ENCODE results near the gene FRK. TPM values are rescaled to one million over a fixed set of nuclear protein-coding genes. Genes with fewer than 3 reads are reported as not detected.

Gene FRK
- total RNA-seq, 6 experiments from 2014 or later, result 0.02 to 0.03 (median 0.02) TPM; not detected in 1

- H3K4me1 Mint-ChIP-seq (ENCODE audit: low read depth), result peaks cover 25% of the 10 kb centered on the region
- no peaks in the 10 kb centered on the region for H3K9me3 Mint-ChIP-seq
- TF ChIP-seq, protein P1, sequence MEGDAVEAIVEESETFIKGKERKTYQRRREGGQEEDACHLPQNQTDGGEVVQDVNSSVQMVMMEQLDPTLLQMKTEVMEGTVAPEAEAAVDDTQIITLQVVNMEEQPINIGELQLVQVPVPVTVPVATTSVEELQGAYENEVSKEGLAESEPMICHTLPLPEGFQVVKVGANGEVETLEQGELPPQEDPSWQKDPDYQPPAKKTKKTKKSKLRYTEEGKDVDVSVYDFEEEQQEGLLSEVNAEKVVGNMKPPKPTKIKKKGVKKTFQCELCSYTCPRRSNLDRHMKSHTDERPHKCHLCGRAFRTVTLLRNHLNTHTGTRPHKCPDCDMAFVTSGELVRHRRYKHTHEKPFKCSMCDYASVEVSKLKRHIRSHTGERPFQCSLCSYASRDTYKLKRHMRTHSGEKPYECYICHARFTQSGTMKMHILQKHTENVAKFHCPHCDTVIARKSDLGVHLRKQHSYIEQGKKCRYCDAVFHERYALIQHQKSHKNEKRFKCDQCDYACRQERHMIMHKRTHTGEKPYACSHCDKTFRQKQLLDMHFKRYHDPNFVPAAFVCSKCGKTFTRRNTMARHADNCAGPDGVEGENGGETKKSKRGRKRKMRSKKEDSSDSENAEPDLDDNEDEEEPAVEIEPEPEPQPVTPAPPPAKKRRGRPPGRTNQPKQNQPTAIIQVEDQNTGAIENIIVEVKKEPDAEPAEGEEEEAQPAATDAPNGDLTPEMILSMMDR (IDR thresholded peaks at IDR 0.05), result no peak
- H3K27me3 Mint-ChIP-seq (ENCODE audit: insufficient read depth), result no peaks in the 10 kb centered on the region; the same call in 1 of the 2 replicates
- H3K27ac Mint-ChIP-seq, result no peak overlapping the region
- no peak for DNase-seq
- H3K36me3 Mint-ChIP-seq (ENCODE audit: low read depth), result no peaks in the 10 kb centered on the region
- H3K4me3 Mint-ChIP-seq, result no peak overlapping the region
Observed at GRCh38 chr6:116019428-116019827, 41.3 kb downstream of the FRK start.

DNA sequence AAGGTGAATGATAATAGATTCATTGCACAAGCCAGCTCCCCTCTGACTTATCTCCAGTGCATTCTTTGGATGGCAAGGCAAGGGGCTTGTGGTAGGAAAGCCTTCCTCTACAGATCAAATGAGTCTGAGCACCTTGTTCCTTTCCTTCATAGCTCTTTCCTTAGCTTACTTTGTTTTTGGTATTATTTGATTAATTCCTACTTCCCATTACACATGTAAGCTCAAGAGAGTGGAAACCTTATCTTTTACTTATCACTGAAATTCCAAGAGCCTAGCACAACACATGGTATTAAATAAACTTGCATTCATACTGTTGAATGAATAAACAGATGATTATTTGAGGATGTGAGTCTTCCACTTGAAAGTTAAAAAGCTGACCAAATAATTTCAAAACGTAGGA is 41.7 kb downstream of the FRK start:
- Mint-ChIP-seq H3K4me3 (no peak overlapping the region), H3K9me3 (no peaks in the 10 kb centered on the region), H3K27ac (no peak overlapping the region), H3K4me1 (ENCODE audit: low read depth) (peaks cover 27% of the 10 kb centered on the region), H3K36me3 (ENCODE audit: low read depth) (no peaks in the 10 kb centered on the region), H3K27me3 (ENCODE audit: insufficient read depth) (no peaks in the 10 kb centered on the region; the same call in 1 of the 2 replicates)
- TF ChIP-seq, protein P1 (IDR thresholded peaks at IDR 0.05), result no peak
- no peak for DNase-seq

- no peak for DNase-seq
- Mint-ChIP-seq H3K27me3 (ENCODE audit: insufficient read depth) (no peaks in the 10 kb centered on the region; the same call in 1 of the 2 replicates), H3K4me1 (ENCODE audit: low read depth) (peaks cover 35% of the 10 kb centered on the region), H3K36me3 (ENCODE audit: low read depth) (no peaks in the 10 kb centered on the region), H3K9me3 (no peaks in the 10 kb centered on the region), H3K27ac (no peak overlapping the region), H3K4me3 (no peak overlapping the region)
- TF ChIP-seq, protein P1 (IDR thresholded peaks at IDR 0.05), result no peak
Observed at GRCh38 chr6:116017546-116018295, 43.0 kb downstream of the FRK start.

GRCh38 chr6:116016846-116017545 is 43.7 kb downstream of the FRK start:
- Mint-ChIP-seq H3K27ac (no peak overlapping the region), H3K4me3 (no peak overlapping the region), H3K27me3 (ENCODE audit: insufficient read depth) (no peaks in the 10 kb centered on the region; the same call in 1 of the 2 replicates), H3K9me3 (no peaks in the 10 kb centered on the region), H3K4me1 (ENCODE audit: low read depth) (peaks cover 37% of the 10 kb centered on the region), H3K36me3 (ENCODE audit: low read depth) (no peaks in the 10 kb centered on the region)
- TF ChIP-seq, protein P1 (IDR thresholded peaks at IDR 0.05), result no peak
- no peak for DNase-seq

DNA sequence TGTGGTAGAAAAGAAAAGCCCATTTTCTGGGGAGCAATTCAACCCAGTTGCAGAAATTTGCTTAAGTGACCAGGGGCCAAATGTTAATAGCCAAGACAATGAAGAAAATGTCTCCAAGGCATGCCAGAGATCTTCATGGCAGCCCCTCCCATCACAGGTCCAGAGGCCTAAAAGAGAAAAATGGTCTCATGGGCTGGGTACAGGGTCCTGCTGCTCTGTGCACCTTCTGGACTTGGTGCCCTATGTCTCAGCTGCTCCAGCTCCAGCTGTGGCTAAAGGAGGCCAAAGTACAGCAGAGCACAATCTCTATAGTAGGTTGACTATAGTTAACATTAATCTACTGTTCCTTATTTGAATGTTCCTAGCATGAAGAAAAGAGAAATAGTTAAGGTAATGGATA is 44.7 kb downstream of the FRK start:
- Mint-ChIP-seq H3K4me3 (no peak overlapping the region), H3K27ac (no peak overlapping the region), H3K27me3 (ENCODE audit: insufficient read depth) (no peaks in the 10 kb centered on the region; the same call in 1 of the 2 replicates), H3K36me3 (ENCODE audit: low read depth) (no peaks in the 10 kb centered on the region), H3K9me3 (no peaks in the 10 kb centered on the region), H3K4me1 (ENCODE audit: low read depth) (peaks cover 47% of the 10 kb centered on the region)
- DNase-seq, result no peak
- TF ChIP-seq, protein P1 (IDR thresholded peaks at IDR 0.05), result no peak

Measured in HFFc6 (cell line).